GM21529 (cell line): ENCODE data around the gene XRCC5.

Source experiments
- ATAC-seq: cut with Tn5 transposase; IDR thresholded peaks from one replicate; pipeline ENCODE4 v1.9.1; 2021; ENCODE audit not compliant: unreplicated experiment

Gene XRCC5

DNA sequence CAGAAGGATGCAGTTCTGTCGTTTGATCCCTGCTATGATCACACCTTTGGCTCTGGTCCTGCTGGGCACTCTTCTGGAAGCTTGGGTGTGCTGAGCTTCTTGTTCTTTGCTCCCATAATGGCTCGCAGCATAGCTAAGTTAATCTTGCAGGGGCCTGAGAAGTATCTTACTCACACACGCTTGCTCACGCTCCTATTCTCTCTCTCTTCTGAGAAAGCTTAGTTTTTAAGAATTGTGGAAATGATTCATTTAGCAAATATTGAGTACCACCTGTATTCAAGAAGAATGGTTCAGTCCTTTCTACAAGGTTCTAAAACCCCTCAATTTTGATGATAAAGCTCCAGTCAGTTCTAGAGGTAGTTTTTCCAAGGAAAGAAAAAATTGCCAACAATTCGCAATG, 40.6 kb downstream of the XRCC5 start:
- ATAC-seq, result no peak

DNA sequence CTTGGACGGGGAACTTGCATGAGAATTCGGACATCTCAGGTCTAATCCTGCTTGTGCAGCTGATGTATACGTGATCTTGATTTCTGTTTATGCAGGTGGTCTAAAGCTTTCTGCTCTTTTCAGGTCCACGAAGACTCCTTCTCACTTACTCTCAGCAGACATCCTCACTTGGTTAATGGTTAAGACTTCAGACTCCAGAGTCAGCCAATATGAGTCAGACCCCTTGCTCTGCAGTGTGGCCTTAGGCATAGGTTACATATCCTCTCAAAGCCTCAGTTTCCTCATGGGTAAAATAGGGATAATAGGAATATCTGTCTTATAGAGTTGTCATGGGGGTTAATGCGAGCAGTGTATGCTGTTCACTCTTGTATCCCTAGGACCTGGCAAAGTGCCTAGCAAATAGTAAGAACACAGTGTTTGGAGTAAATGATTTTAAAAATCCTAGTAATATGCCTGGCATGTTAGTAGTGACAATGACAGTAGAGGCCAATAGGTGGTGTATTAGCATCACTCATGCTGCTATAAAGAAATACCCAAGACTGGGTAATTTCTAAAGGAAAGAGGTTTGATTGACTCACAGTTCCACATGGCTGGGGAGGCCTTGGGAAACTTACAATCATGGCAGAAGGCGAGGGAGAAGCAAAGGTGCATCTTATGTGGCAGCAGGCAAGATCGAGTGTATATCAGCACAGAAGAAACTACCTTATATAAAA, 42.3 kb downstream of the XRCC5 start:
- no peak for ATAC-seq

DNA sequence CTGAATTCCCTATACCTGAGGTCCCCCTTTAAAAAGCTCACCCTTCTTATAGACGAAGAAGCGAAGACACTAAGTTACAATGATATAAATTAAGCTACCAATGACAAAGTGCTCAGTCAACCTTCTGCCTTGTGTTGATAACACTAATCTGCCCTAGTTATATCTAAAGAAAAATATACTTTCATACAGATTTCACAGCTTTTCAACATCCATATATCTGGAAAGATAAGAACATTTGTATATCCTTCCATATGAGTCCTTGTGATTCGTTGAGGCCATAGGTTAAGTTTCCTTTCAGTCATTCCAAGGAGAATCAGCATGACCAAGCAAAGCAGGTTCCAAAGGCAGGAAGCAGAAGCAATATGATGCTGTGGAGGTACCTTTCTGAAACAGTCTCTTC, 46.8 kb downstream of the XRCC5 start:
- ATAC-seq, result no peak

DNA sequence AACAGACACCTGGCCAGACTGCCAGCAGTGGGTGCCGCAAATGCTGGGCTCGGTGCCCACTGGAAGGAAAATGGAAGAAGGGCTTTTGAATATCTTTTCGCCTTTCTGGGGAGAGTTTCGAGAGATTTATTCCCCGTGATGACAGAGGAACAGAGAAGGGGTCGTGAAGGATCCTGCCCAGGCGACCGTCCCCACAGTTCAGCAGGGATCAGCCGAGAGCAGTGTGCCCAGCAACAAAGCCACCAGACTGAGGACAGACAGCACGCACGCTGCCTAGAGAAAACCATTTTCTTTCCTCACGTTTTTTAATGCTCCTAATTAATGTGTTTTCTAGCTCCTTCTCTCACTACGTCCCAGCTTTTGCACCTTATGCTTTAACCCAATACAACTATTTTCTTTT, 47.7 kb downstream of the XRCC5 start:
- ATAC-seq, result no peak

DNA sequence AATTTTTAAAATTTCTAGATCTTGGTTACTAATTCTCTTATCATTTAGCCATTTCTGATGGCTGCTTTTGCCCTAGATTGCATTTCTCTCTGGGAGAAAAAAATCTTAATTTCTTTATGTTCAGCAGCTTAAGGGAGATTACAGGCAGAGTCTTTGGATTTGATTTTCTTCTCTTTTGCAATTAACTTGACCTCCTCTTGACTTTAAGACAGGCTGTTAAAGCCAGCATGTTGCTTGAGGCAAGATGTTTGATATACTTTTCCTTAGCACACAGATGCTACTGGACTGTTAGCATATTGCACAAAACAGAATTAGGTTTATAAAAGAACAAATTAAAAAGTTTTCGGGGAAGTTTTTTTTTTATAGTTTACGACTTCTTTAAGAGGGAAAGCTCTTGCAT, 50.0 kb downstream of the XRCC5 start:
- no peak for ATAC-seq

DNA sequence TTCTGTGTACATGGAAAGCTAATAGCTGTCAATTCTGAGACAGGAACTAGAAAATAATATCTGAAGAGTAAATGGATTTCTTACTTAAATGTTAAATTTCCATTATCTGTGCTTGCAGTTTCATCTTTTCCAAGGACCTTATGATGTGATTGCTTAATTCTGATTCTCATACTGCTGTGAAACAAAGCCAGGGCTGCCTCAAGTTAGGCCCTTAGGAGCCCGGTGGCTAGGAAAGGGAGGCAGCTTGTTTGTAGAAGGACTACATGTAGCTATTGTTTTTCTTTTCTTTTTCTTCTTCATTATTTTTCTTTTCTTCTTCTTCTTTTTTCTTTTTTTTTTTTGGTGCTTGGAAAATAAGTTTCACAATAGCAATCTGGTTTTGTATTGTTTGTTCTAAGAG, 50.5 kb downstream of the XRCC5 start:
- ATAC-seq, result no peak

DNA sequence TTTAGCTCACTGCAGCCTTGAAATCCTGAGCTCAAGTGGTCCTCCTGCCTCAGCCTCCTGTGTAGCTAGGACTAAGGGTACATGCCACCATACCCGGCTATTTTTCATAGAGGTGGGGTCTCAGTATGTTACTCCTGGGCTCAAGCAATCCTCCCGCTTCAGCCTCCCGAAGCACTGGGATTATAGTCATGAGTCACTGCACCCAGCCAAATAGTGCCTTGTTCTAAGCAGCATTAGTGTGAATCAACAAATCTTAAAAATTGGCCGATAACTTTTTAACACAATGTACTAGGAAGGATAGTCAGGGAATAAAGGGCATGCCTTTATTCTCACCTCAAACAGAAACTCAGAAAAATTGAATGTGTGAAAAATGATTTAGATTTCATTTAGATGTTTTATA, 51.6 kb downstream of the XRCC5 start:
- no peak for ATAC-seq

DNA sequence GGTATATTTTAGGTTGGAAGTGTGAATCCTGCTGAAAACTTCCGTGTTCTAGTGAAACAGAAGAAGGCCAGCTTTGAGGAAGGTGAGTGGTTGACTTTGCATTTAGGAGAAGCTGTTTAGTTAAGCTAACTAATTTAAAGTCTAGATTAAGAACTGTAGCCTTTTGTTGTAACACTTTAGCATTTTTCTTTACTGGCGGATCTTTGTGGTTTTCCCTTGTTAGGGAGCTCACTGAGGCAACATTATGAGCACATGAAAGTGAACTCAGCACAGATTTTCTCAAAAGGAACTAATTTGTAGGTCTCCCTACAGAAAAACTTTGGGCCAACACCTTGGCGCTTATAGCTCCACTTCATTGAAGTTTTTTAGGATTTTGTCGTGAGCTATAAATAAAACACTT, 52.8 kb downstream of the XRCC5 start:
- no peak for ATAC-seq

DNA sequence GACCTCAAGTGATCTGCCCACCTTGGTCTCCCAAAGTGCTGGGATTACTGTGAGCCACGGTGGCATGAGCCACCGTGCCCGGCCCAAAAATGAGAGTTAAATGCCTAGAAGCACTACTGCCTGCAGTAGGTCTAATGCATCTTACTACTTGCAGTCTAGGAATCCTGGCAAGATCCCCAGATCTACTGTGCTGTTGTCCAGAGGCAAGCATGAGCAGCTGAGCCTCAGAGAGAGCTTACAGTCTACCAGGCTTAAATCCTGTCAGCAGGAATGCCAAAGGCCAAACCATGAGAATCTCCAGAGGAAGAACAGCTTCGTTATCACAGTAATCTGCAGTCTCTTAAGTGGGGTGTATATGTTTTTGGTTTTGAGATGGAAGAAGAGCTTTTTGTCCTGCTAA, 54.4 kb downstream of the XRCC5 start:
- no peak for ATAC-seq

DNA sequence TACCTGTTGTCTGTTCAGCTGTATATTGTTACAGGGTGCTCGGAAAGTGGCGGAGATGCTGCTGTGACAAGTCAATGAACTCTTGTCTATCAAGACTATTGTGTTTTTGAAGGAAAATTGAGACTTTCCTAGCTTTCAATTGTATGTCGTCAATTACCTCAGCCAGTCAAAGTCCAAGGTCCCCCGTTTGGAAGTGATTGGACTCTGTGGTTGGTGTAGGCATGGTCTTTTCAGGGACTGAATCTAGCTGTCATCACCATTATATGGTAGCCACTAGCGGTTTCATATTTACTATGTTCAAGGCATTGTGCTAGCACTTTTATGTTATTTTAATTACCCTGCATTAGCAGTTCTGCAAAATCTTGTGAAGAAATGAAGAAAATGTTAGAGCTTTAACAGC, 54.9 kb downstream of the XRCC5 start:
- no peak for ATAC-seq

DNA sequence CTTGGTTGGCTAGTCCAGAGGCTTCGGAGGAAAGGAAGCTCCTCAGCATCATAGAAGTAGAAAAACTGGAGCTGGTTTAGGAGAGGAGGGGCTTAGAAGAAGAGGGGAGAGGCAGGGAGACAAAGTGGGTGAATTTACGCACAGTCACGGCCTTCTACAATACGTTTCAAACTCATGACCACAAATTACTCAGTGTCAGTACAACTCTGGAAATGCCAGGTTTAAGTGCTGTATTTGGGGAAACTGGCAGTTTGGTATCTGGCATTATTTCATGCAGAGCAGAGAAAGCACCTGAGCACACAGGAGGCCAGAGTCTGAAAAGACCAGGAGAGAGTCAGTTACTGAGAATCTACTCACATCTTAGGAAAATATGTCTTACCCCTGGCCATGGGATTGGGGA, 55.4 kb downstream of the XRCC5 start:
- ATAC-seq, result no peak

DNA sequence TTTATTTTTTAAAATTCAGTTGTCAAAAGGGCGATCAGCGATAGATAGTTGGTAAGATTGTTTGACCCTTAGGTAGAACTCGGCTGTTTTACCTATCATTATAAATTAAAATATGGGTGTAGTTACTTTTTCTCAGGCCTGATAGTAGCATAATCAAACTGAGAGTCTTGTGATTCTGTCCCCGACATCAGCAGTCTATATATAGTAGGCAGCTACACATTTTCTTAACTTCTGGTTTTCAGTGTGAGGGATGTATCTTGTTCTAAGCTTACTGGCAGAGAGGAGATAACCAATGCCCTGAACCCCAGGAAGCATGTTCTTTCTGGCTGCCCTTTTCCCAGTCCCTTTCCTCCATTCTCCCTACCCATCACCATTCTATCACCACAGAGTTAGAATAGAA, 56.6 kb downstream of the XRCC5 start:
- no peak for ATAC-seq

DNA sequence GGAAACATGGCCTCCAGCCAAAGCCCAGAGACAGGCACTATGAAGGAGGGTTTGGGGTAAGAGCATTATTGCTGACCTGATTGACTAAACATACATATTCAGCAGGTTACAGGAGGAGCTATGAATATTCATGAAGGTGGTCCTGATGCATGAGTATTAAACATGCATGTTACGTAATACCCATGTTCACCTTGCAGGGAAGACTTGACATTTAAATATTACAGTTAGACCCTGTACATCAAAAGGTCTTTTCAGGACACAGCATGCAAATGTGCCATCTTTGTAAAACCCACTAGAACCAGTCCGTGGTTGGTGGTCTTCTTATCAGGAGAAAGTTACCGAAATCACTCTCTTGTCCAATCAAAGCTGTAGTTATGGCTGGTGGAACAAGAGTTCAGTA, 59.9 kb downstream of the XRCC5 start:
- ATAC-seq, result no peak

DNA sequence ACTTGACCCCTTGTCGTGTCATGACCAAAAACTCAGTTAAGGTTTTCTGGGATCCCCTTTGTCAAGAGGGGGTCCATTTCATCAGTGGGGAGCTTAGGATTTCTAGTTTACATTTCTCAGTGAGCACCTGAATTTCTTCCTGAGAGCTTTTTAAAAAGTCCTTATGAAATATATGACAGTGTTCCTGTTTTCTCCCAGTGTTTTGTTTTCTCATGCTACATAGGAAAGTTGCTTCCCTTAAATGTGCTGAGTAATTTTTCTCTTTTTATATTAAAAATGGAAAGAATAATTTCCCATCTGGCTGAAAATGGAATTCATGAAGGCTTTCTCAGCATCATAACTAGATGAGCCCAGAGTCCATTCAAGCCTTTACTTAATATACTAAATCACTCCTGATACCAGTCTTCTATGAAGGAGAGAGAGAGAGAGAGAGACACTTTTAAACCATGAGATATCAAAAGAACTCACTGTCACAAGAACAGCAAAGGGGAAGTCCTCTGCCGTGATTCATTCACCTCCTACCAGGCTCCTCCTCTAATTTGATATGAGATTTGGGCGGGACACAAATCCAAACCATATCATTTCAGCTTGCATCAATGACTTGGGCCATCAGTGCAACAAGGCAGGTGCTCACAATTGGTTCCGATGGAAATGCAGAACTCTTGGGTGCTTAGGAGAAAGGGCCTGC, 61.1 kb downstream of the XRCC5 start:
- no peak for ATAC-seq

DNA sequence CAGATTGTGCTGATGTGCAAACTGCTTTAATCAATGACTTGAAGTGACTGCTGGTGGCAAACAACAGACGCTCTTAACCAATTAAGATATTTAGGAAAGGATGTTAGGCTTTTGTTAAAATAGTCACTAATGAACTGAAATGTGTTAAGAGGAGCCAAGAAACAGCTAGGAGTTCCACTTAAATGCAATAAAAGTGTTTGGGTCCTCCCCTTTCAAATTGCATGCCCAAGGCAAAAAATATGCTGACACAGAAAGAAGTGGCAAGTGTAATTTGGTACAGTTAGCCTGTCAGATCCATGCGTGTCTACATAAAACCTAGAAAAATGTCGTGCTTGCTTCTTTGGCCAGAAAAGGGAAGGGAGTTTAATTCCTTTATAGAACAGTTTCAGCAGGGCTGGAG, 61.9 kb downstream of the XRCC5 start:
- ATAC-seq, result no peak

DNA sequence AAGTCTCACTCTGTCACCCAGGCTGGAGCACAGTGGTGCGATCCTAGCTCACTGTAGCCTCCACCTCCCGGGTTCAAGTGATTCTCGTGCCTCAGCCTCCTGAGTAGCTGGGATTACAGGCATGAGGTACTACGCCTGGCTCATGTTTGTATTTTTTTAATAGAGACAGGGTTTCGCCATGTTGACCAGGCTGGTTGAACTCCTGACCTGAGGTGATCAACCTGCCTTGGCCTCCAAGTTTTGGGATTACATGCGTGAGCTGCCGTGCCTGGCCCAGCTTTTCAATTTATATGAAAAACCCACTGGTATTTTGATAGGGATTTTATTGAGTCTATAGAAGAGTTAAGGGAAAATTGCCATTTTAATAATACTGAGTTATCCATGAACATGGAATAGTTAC, 63.3 kb downstream of the XRCC5 start:
- ATAC-seq, result no peak

DNA sequence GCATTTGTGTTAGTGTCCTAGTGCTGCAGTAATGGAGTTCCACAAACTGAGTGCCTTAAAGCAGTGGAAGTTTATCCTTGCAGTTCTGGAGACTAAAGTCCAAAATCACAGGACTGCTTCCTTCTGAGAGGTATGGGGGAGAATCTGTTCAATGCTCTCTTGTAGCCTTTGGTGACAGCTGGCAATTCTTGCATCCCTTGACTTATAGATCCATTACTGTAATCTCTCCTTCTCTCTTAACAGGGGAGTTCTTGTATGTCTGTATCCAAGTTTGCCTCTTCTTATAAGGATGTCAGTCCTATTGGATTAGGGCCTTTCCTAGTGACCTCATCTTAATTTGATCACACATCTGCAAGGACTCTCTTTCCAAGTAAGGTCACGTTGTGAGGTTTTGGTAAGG, 69.9 kb downstream of the XRCC5 start:
- ATAC-seq, result no peak

DNA sequence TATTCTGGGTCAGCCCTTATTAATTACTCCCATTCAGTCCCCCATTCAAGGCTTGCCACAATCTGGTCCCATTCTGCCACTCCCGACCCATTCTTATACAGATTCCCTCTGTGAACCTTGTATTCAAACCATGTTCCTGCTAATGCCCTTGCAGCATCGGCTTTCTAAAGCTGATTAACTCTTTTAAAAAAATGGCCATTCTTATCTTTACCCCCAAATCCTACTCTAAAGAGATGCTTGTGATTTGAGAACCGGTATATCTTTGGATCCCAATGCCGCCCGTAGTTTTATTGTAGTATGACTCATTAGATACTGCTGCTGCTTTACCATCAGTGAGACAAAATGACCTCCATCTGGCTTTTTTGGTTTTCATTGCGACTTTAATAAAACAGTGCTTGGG, 72.2 kb downstream of the XRCC5 start:
- no peak for ATAC-seq

DNA sequence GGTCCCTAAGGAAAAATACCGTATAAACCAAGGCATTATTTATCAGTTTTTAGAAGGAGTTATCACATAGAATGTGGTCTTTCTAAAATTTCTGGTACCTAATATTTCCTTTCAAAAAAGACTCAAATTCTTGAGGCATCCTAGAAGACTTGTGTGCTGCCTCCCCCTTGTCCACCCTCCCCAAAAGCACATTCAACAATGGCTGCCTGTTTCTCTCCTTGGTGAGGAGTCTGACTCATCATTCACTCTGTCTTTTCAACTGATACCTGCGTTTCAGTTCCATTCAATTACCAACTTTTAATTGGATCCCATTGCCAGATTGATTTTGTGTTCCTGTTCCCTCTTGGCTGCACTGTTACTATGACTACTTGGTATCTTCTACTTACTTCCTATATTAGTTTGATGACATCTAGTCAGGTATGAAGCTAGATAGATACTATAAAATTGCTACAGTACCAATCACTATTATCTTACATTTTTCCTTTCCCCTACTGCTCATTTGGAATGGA, 72.9 kb downstream of the XRCC5 start:
- ATAC-seq, result no peak

DNA sequence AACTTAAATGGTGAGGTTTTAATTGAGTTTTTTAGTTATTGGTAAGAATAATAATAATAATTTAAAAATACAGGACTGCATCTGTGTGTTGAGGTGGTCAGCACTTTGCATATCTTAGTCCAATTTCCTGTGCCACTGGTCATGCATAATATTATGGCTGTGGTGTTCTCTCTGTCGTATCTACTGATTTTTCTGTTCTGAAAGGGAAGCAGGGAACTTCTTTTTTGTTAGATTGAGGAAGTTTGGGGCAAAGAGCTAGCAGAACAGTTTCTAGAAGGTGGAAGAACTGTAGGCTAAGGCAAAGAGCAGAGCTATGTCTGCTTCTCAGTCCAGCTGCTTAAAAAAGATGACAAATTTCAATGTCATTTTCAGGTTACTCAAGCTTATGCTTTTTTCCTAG, 74.3 kb downstream of the XRCC5 start:
- peak; percentile 72 for ATAC-seq

DNA sequence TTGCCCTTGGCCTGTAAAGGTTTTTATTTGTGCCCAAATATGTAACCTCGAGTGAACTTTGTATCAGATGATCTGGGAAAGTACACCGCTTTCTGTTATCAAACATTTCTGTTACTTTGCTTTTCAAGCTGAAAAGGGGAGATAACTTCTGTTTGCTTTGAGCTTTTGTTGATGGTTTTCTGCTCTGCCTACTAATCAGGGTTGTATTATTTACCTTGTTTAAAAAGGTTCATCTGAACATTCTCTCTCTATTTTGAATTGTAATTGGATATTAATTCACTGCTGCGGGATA, 79.4 kb downstream of the XRCC5 start:
- no peak for ATAC-seq

DNA sequence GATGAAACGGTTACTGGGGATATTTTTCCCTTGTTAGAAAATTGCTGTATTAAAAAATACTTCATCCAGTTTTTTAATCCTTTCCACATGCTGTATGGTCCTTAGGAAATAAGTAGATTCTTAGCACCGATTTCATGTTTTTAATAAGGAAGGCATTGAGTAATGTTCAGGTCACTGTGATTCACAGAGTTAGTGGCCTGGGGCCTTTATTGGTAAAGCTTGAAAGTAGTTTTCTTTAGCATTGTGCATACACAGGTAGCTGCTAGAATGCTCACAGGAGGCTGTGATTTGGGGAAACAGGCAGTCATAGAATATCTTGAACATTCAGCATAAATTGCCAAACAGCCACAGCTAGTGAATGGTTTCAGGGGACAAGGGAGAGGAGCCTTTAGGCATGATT, 79.8 kb downstream of the XRCC5 start:
- no peak for ATAC-seq

DNA sequence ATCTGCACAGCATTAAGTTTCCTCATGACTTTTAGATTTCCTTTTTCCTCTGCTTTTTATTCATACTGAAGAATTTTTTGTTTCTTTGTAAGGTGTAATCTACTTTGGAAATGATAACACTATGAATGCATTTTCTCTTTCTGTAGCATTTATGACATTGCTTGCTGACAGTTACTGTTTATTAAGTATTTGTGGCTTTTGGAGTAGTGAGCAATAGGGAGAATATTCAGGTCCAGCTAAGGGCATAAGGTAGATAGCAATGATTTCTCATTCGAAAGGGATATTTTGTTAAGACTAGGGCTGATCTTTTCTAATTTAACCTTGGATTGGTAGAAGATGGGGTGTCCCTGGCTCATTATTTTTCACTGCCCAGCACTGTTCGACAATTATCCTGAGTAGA, 80.3 kb downstream of the XRCC5 start:
- no peak for ATAC-seq
